ENCODE data around the gene EME1. TPM values are rescaled to one million over a fixed set of nuclear protein-coding genes. Genes with fewer than 3 reads are reported as not detected.

The EME1 gene
- total and polyA plus RNA-seq, 10 of the 15 experiments (the other 5 are each of a cell fraction or from before 2014, with no cell fraction given): 13.8 to 40.5 (median 22.0) TPM

DNA sequence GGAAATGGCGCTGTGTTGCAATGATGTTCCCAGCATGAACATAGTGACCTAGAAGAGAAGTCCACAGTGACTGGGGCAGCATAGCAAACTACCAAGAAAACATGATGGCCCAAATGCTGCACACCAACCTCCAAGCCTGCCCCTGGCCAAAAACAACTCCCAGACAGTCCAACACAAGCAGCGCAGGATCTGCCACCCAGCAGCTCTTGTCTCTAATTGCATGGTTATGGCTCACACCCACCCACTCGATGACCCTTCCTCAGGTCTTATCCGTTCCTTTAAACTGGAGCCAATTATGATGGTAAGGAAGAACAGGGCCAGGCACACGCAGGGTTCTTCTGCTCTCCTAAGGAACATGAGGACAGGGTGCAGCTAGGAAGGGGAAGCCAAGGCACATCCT lies 3.0 kb upstream of the EME1 start:
- Histone ChIP-seq H3K79me2 (ENCODE audit: control insufficient read depth, insufficient read depth, low read length) (peaks cover 27% of the 10 kb centered on the region), H3K27me3 (replicated peaks in 1 of 2; ENCODE audit: control insufficient read depth in 2 of 2, insufficient read depth in 2 of 2, low read length in 1 of 2) (no peaks in the 10 kb centered on the region), H2AFZ (ENCODE audit: control insufficient read depth, low read depth, low read length) (no peak overlapping the region), H3K4me3 (no peak overlapping the region), H3K4me1 (ENCODE audit: control insufficient read depth, insufficient read depth, low read length) (no peaks in the 10 kb centered on the region; the same call in 1 of the 2 replicates), H3K27ac (ENCODE audit: control insufficient read depth, insufficient read depth) (no peak overlapping the region), H3K36me3 (ENCODE audit: control insufficient read depth in 2 of 2, insufficient read depth in 2 of 2, low read length in 1 of 2) (peaks cover 21 to 25% of the 10 kb centered on the region in 2 experiments), H3K9me3 (replicated peaks; ENCODE audit: control insufficient read depth, insufficient read depth, low read length) (no peaks in the 10 kb centered on the region), H3K9ac (ENCODE audit: control insufficient read depth, insufficient read depth, low read length) (no peak overlapping the region), H3K4me2 (ENCODE audit: control insufficient read depth, insufficient read depth) (peak overlapping the region; percentile 4; the same call in 1 of the 2 replicates), H4K20me1 (ENCODE audit: control insufficient read depth, insufficient read depth) (no peaks in the 10 kb centered on the region)
- SMC1A ChIA-PET (ENCODE audit: uncharacterized antibody, unreplicated experiment): interaction anchor here (1.1 to 1.6 kb wide), 3 partner anchors 8 to 26 kb away, joined by 5 read pairs; no protein-coding TSS in a partner anchor
- RAD21 ChIA-PET (ENCODE audit: unreplicated experiment): no interaction called here
- 98% methylated on average over 5 of the region's 5 CpGs for WGBS (ENCODE audit: insufficient coverage, insufficient replicate concordance, low lambda C conversion rate, missing lambda C conversion rate)
- ATAC-seq: no peak
- POLR2A ChIA-PET: interaction anchor here (0.9 kb wide), 1 partner anchor 26 kb away, joined by 3 read pairs; no protein-coding TSS in a partner anchor
- in situ Hi-C loops (cut with MboI): no loop called here
- FAIRE-seq: no peak
- CTCF ChIA-PET: interaction anchor here (0.9 to 5.9 kb wide), 3 partner anchors 8 to 78 kb away, joined by 3 to 48 read pairs (median 31); partner anchors contain the start of gene LRRC59
- no peak for DNase-seq (ENCODE audit: low read depth, low spot score)
- no peak for TF ChIP-seq BCL11A (IDR thresholded peaks at IDR 0.05; ENCODE audit: low read depth, low read length)
- TF ChIP-seq TARDBP (IDR thresholded peaks at IDR 0.05; ENCODE audit: borderline replicate concordance): no peak
- no peak for TF ChIP-seq BMI1 (IDR thresholded peaks at IDR 0.05; ENCODE audit: borderline replicate concordance)
- 0 out of 2 replicates have a peak, but pooled peaks have one; percentile 16 for TF ChIP-seq POLR2AphosphoS5 (IDR thresholded peaks at IDR 0.05; ENCODE audit: low read length)
- intact Hi-C loops (cut with micrococcal nuclease; ENCODE audit: unreplicated experiment): no loop called here
- BruUV-seq (replicated peaks): no TSS peak

DNA sequence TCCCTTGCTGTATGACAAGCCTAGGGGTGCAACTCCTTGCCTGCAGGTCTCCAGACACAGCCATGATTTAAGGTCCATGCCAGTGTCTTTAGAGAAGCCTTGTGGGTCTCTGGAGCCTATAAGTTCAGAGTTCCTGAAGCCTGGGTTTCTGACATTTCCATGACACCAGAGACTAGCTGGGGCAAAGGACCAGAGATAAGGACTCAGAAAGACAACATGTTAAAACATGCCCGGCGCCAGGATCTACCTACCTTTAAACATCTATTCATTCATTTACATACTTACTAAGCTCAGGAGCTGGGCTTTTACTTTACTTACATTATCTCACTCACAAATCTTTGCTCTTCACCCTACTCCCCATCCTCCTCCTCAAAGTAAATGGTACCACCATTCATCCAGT lies 1.5 kb upstream of the EME1 start:
- peak overlapping the region; percentile 78 for H3K9ac ChIP-seq (ENCODE audit: control insufficient read depth, insufficient read depth, low read length)
- 100% methylated on average over 2 of the region's 2 CpGs for WGBS (ENCODE audit: insufficient coverage, insufficient replicate concordance, low lambda C conversion rate, missing lambda C conversion rate)
- SMC1A ChIA-PET (ENCODE audit: uncharacterized antibody, unreplicated experiment): interaction anchor here (0.8 to 1.6 kb wide), 4 partner anchors 9 to 75 kb away, joined by 3 to 9 read pairs (median 4); no protein-coding TSS in a partner anchor
- H3K79me2 ChIP-seq (ENCODE audit: control insufficient read depth, insufficient read depth, low read length): peaks cover 27% of the 10 kb centered on the region
- intact Hi-C loops (cut with micrococcal nuclease; ENCODE audit: unreplicated experiment): no loop called here
- no peaks in the 10 kb centered on the region for H4K20me1 ChIP-seq (ENCODE audit: control insufficient read depth, insufficient read depth)
- in situ Hi-C loops (cut with MboI): no loop called here
- H3K27me3 ChIP-seq (replicated peaks in 1 of 2; ENCODE audit: control insufficient read depth in 2 of 2, insufficient read depth in 2 of 2, low read length in 1 of 2): no peaks in the 10 kb centered on the region
- H2AFZ ChIP-seq (ENCODE audit: control insufficient read depth, low read depth, low read length): no peak overlapping the region
- FAIRE-seq (no peak), ATAC-seq (no peak), DNase-seq (ENCODE audit: low read depth, low spot score) (no peak)
- no TSS peak for BruUV-seq (replicated peaks)
- no peaks in the 10 kb centered on the region; the same call in 1 of the 2 replicates for H3K4me1 ChIP-seq (ENCODE audit: control insufficient read depth, insufficient read depth, low read length)
- peak overlapping the region; percentile 95; the same call in 1 of the 2 replicates for H3K27ac ChIP-seq (ENCODE audit: control insufficient read depth, insufficient read depth)
- POLR2A ChIA-PET: interaction anchor here (0.9 to 1.8 kb wide), 3 partner anchors 9 to 26 kb away, joined by 4 to 5 read pairs (median 5); partner anchors contain the start of gene LRRC59
- RAD21 ChIA-PET (ENCODE audit: unreplicated experiment): interaction anchor here (1.2 to 1.3 kb wide), 2 partner anchors 19 to 108 kb away, joined by 5 to 6 read pairs; no protein-coding TSS in a partner anchor
- CTCF ChIA-PET: interaction anchor here (0.7 to 5.9 kb wide), 6 partner anchors 10 to 171 kb away, joined by 3 to 48 read pairs (median 4); partner anchors contain the start of gene LRRC59
- H3K4me3 ChIP-seq: peak overlapping the region; percentile 72
- H3K36me3 ChIP-seq (ENCODE audit: control insufficient read depth in 2 of 2, insufficient read depth in 2 of 2, low read length in 1 of 2): peaks cover 20 to 24% of the 10 kb centered on the region in 2 experiments
- peak overlapping the region; percentile 85 for H3K4me2 ChIP-seq (ENCODE audit: control insufficient read depth, insufficient read depth)
- no peaks in the 10 kb centered on the region for H3K9me3 ChIP-seq (replicated peaks; ENCODE audit: control insufficient read depth, insufficient read depth, low read length)
- TF ChIP-seq, protein P1, sequence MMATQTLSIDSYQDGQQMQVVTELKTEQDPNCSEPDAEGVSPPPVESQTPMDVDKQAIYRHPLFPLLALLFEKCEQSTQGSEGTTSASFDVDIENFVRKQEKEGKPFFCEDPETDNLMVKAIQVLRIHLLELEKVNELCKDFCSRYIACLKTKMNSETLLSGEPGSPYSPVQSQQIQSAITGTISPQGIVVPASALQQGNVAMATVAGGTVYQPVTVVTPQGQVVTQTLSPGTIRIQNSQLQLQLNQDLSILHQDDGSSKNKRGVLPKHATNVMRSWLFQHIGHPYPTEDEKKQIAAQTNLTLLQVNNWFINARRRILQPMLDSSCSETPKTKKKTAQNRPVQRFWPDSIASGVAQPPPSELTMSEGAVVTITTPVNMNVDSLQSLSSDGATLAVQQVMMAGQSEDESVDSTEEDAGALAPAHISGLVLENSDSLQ (IDR thresholded peaks at IDR 0.05): no peak
- TF ChIP-seq RBBP5 (conservative IDR thresholded peaks at IDR 0.05): no peak
- TF ChIP-seq MEF2B (IDR thresholded peaks at IDR 0.05; ENCODE audit: partially characterized antibody, poor library complexity, severe bottlenecking): no peak
- TF ChIP-seq, protein P2, sequence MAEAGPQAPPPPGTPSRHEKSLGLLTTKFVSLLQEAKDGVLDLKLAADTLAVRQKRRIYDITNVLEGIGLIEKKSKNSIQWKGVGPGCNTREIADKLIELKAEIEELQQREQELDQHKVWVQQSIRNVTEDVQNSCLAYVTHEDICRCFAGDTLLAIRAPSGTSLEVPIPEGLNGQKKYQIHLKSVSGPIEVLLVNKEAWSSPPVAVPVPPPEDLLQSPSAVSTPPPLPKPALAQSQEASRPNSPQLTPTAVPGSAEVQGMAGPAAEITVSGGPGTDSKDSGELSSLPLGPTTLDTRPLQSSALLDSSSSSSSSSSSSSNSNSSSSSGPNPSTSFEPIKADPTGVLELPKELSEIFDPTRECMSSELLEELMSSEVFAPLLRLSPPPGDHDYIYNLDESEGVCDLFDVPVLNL (IDR thresholded peaks at IDR 0.05; ENCODE audit: low read depth, low read length): no peak
- TF ChIP-seq, protein P3, sequence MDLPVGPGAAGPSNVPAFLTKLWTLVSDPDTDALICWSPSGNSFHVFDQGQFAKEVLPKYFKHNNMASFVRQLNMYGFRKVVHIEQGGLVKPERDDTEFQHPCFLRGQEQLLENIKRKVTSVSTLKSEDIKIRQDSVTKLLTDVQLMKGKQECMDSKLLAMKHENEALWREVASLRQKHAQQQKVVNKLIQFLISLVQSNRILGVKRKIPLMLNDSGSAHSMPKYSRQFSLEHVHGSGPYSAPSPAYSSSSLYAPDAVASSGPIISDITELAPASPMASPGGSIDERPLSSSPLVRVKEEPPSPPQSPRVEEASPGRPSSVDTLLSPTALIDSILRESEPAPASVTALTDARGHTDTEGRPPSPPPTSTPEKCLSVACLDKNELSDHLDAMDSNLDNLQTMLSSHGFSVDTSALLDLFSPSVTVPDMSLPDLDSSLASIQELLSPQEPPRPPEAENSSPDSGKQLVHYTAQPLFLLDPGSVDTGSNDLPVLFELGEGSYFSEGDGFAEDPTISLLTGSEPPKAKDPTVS (IDR thresholded peaks at IDR 0.05; ENCODE audit: low read depth, low read length): no peak
- no peak for TF ChIP-seq POU2F2 (IDR thresholded peaks at IDR 0.05; ENCODE audit: borderline replicate concordance, low read depth, low read length)
- TF ChIP-seq CREB1 (IDR thresholded peaks at IDR 0.05; ENCODE audit: low read depth): no peak
- no peak for TF ChIP-seq TCF3 (IDR thresholded peaks at IDR 0.05; ENCODE audit: borderline replicate concordance, insufficient read depth, low read depth, low read length)
- TF ChIP-seq EP300 (IDR thresholded peaks at IDR 0.05; ENCODE audit: borderline replicate concordance in 1 of 2, control insufficient read depth in 1 of 2, low read depth in 2 of 2, low read length in 2 of 2): no peak
- TF ChIP-seq ATF7 (IDR thresholded peaks at IDR 0.05; ENCODE audit: low read depth): no peak

Measured in GM12878 (cell line).